HCT116 (cell line): Measurements from ENCODE around the gene RNF180. TPM values are rescaled to one million over a fixed set of nuclear protein-coding genes. Genes with fewer than 3 reads are reported as not detected.
"Not testable (repeated sequence)": the region's sequence is repeated elsewhere in the genome, so short reads cannot be mapped to it uniquely, and the experiment has no call there.

ENCODE experiments used
- ATAC-seq: fragments of 200-7000 bp; cut with Tn5 transposase; 2 replicates; pipeline ENCODE4 v1.9.1; 2020; ENCODE audit warnings: mild to moderate bottlenecking, moderate library complexity
- BruUV-seq: library from RNA; stranded (reverse); fragments of 400-500 nt; replicated peaks from 2 replicates; lab custom pipeline; 2021; lab: Mats Ljungman, UMichigan
- CTCF ChIA-PET: fragments of 300-600 bp; sonication (Branson Sonifier 250); formaldehyde crosslinking; loops from one replicate; lab custom pipeline; 2021; ENCODE audit warnings: antibody characterized with exemption; lab: Charles Lee
- POLR2A ChIA-PET: fragments of 300-600, 350-600 bp; sonication (Branson Sonifier 250); formaldehyde crosslinking; loops from one replicate; lab custom pipeline; 2021; ENCODE audit warnings: antibody characterized with exemption; lab: Charles Lee
- RAD21 ChIA-PET, 2 experiments: fragments of 300-600 bp; sonication (Branson Sonifier 250); formaldehyde crosslinking; loops; one replicate each; lab custom pipeline; 2023; ENCODE audit warnings: low total read pairs in 2 of 2; ENCODE audit not compliant: uncharacterized antibody in 2 of 2, unreplicated experiment in 2 of 2, low non-redundant PET in 1 of 2; lab: Charles Lee
- DNase-seq: peaks from one replicate; pipeline ENCODE4 v3.0.0-alpha.2; 2010; ENCODE audit warnings: low read depth, low spot score
- H2AFZ ChIP-seq: fragments of 200-600 bp; shearing (Covaris generic), sonication (generic); 2 replicates; pipeline ENCODE4 v1.6.1; 2017; ENCODE audit warnings: low read depth, mixed run types, mixed read lengths, antibody characterized with exemption, low read length; ENCODE audit not compliant: poor library complexity, severe bottlenecking
- H3K27ac ChIP-seq: 2 replicates; pipeline ENCODE4 v1.5.1; 2012; ENCODE audit warnings: low read depth, low read length
- H3K27me3 ChIP-seq: fragments of 200-600 bp; sonication (generic); 2 replicates; pipeline ENCODE4 v1.6.1; 2016; ENCODE audit warnings: mixed run types, low read length, mixed read lengths; ENCODE audit not compliant: insufficient read depth
- H3K36me3 ChIP-seq, 2 experiments: fragments of 200-500 bp in 1 of 2; fragments of 200-600 bp in 1 of 2; sonication (Bioruptor generic) in 1 of 2; sonication (generic) in 1 of 2; 2 replicates each; pipeline versions ENCODE4 v1.5.1 to v1.6.1; 2014 to 2016; ENCODE audit warnings: low read length in 2 of 2, inconsistent platforms in 1 of 2, mixed read lengths in 1 of 2, mixed run types in 1 of 2; ENCODE audit not compliant: insufficient read depth in 2 of 2, control insufficient read depth in 1 of 2
- H3K4me1 ChIP-seq, 2 experiments: fragments of 200-600 bp in 1 of 2; sonication (generic) in 1 of 2; 2 replicates each; pipeline versions ENCODE4 v1.5.1 to v1.6.1; 2012 to 2017; ENCODE audit warnings: low read length in 2 of 2, inconsistent platforms in 1 of 2, mild to moderate bottlenecking in 1 of 2, mixed read lengths in 1 of 2, mixed run types in 1 of 2, moderate library complexity in 1 of 2; ENCODE audit not compliant: insufficient read depth in 2 of 2, control insufficient read depth in 1 of 2
- H3K4me2 ChIP-seq: fragments of 200-600 bp; sonication (generic); 2 replicates; pipeline ENCODE4 v1.6.1; 2017; ENCODE audit warnings: mixed run types, low read length, mixed read lengths
- H3K4me3 ChIP-seq, 2 experiments: fragments of 200-600 bp in 1 of 2; sonication (generic) in 1 of 2; replicated peaks in 1 of 2; 2 replicates each; pipeline ENCODE4 v1.5.1; 2011 to 2016; ENCODE audit warnings: low read length in 2 of 2, control low read depth in 1 of 2, low read depth in 1 of 2, mild to moderate bottlenecking in 1 of 2, mixed read lengths in 1 of 2, mixed run types in 1 of 2
- H3K79me2 ChIP-seq: fragments of 200-600 bp; sonication (generic); 2 replicates; pipeline ENCODE4 v1.6.1; 2017; ENCODE audit warnings: mild to moderate bottlenecking, mixed run types, low read length, moderate library complexity, mixed read lengths; ENCODE audit not compliant: insufficient read depth
- H3K9ac ChIP-seq: fragments of 200-600 bp; sonication (generic); 2 replicates; pipeline ENCODE4 v1.6.1; 2016; ENCODE audit warnings: low read length, mixed read lengths
- H3K9me2 ChIP-seq: fragments of 200-600 bp; sonication (generic), shearing (Covaris generic); 2 replicates; pipeline ENCODE4 v1.6.1; 2017; ENCODE audit warnings: mixed run types, mild to moderate bottlenecking, moderate library complexity; ENCODE audit not compliant: insufficient read depth
- H3K9me3 ChIP-seq, 2 experiments: fragments of 200-500 bp in 1 of 2; fragments of 200-600 bp in 1 of 2; sonication (Bioruptor generic) in 1 of 2; sonication (generic) in 1 of 2; 2 replicates each; pipeline ENCODE4 v1.6.1; 2014 to 2017; ENCODE audit warnings: low read length in 2 of 2, mixed read lengths in 2 of 2, inconsistent platforms in 1 of 2, low read depth in 1 of 2, mild to moderate bottlenecking in 1 of 2, mixed run types in 1 of 2, moderate library complexity in 1 of 2; ENCODE audit not compliant: control insufficient read depth in 1 of 2, insufficient read depth in 1 of 2
- H4K20me1 ChIP-seq: fragments of 200-600 bp; sonication (generic), shearing (Covaris generic); 2 replicates; pipeline ENCODE4 v1.6.1; 2017; ENCODE audit warnings: mixed run types, mild to moderate bottlenecking, moderate library complexity; ENCODE audit not compliant: insufficient read depth
- EGR1 ChIP-seq: IDR thresholded peaks from 2 replicates; pipeline ENCODE4 v1.6.1; 2012; ENCODE audit warnings: low read depth
- ELF1 ChIP-seq: IDR thresholded peaks from 2 replicates; pipeline ENCODE4 v1.6.1; 2012; ENCODE audit warnings: low read depth, borderline replicate concordance
- EZH2 ChIP-seq: fragments of 200-600 bp; sonication (generic); IDR thresholded peaks from 2 replicates; pipeline ENCODE4 v1.6.1; 2017; ENCODE audit warnings: antibody characterized with exemption, mixed run types
- FOSL1 ChIP-seq: IDR thresholded peaks from 2 replicates; pipeline ENCODE4 v1.6.1; 2012; ENCODE audit warnings: low read depth
- JUND ChIP-seq: IDR thresholded peaks from 2 replicates; pipeline ENCODE4 v1.6.1; 2012
- RAD21 ChIP-seq: IDR thresholded peaks from 2 replicates; pipeline ENCODE4 v1.6.1; 2012; ENCODE audit warnings: low read depth, mild to moderate bottlenecking
- SIN3A ChIP-seq: IDR thresholded peaks from 2 replicates; pipeline ENCODE4 v1.6.1; 2012; ENCODE audit warnings: low read depth
- SP1 ChIP-seq: IDR thresholded peaks from 2 replicates; pipeline ENCODE4 v1.6.1; 2012; ENCODE audit warnings: low read depth
- TCF7L2 ChIP-seq: IDR thresholded peaks from 2 replicates; pipeline ENCODE4 v1.7.0; 2011; ENCODE audit warnings: borderline replicate concordance, inconsistent platforms; ENCODE audit not compliant: insufficient read depth, insufficient read length; ENCODE audit errors: extremely low read depth
- YY1 ChIP-seq: IDR thresholded peaks from 2 replicates; pipeline ENCODE4 v1.6.1; 2011; ENCODE audit warnings: low read length, low read depth, moderate library complexity, mild to moderate bottlenecking; ENCODE audit not compliant: insufficient replicate concordance; ENCODE audit errors: extremely low read depth
- ZFX ChIP-seq: fragments of 450-650 bp; IDR thresholded peaks from 2 replicates; pipeline ENCODE4 v1.6.1; 2017
- ZNF274 ChIP-seq: fragments of 200-500 bp; sonication (Bioruptor generic); IDR thresholded peaks from 2 replicates; pipeline ENCODE4 v1.6.1; 2014; ENCODE audit warnings: mild to moderate bottlenecking, low read depth, low read length, inconsistent platforms
- intact Hi-C: fragments of 100-400 bp; cut with micrococcal nuclease; formaldehyde crosslinking; loops from 2 replicates; pipeline ENCODE4 v1.10.0; 2022
- total RNA-seq: library from RNA; stranded (reverse); gene quantifications from one replicate; pipeline ENCODE4 v1.2.1, GENCODE V29; 2021; ENCODE audit not compliant: unreplicated experiment
- TF ChIP-seq, protein P1 (sequence below): IDR thresholded peaks from 2 replicates; pipeline ENCODE4 v1.6.1; 2012; ENCODE audit warnings: low read depth
- TF ChIP-seq, protein P2 (sequence below): IDR thresholded peaks from 2 replicates; pipeline ENCODE4 v1.6.1; 2012

RNF180 gene
- total RNA-seq, 1 experiment from 2014 or later, result not detected

DNA sequence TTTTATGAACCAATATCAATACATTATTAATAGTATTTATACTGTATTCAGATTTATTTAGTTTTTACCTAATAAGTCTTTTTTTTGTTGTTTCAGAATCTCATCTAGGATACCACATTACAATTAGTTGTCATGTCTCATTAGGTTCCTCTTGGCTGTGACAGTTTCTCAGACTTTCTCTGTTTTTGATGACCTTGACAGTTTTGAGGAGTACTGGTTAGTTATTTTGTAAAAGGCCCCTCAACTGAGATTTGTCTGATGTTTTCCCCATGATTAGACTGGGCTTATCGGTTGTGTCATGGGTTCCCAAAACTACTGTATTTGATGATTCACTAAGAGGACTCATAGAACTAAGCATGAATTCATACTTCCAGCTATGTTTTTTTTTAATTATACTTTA is 56.3 kb downstream of the RNF180 start:
- BruUV-seq, result no TSS peak
- CTCF ChIA-PET, result no interaction called here

DNA sequence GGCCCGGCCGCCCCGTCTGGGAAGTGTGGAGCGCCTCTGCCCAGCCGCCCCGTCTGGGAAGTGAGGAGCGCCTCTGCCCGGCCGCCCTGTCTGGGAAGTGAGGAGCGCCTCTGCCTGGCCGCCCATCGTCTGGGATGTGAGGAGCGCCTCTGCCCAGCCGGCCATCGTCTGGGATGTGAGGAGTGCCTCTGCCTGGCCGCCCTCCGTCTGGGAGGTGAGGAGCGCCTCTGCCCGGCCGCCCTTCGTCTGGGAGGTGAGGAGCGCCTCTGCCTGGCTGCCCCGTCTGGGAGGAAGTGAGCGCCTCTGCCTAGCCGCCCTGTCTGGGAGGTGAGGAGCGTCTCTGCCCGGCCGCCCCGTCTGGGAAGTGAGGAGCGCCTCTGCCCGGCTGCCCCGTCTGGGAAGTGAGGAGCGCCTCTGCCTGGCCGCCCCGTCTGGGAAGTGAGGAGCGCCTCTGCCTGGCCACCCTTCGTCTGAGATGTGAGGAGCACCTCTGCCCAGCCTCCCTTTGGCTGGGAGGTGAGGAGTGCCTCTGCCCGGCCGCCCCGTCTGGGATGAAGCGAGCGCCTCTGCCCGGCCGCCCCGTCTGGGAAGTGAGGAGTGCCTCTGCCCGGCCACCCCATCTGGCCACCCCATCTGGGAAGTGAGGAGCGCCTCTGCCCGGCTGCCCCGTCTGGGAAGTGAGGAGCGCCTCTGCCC is 59.8 kb downstream of the RNF180 start:
- ATAC-seq, RAD21 ChIA-PET, H2AFZ ChIP-seq, H3K36me3 ChIP-seq, H3K27ac ChIP-seq, H3K9me2 ChIP-seq, CTCF ChIA-PET, H3K79me2 ChIP-seq, H3K4me1 ChIP-seq, BruUV-seq, H4K20me1 ChIP-seq, H3K27me3 ChIP-seq, DNase-seq, intact Hi-C loops, H3K4me3 ChIP-seq, H3K9ac ChIP-seq, POLR2A ChIA-PET, H3K4me2 ChIP-seq, H3K9me3 ChIP-seq: not testable (repeated sequence)

More for the DNA sequence above, 56.3 kb downstream of the RNF180 start:
- Histone ChIP-seq H3K79me2 (no peaks in the 10 kb centered on the region), H2AFZ (no peak overlapping the region), H3K27ac (no peak overlapping the region), H3K36me3 (no peaks in the 10 kb centered on the region), H3K4me2 (no peak overlapping the region), H3K9ac (no peak overlapping the region), H3K4me3 (no peak overlapping the region), H3K9me3 (no peaks in the 10 kb centered on the region), H3K9me2 (no peaks in the 10 kb centered on the region), H3K27me3 (no peaks in the 10 kb centered on the region), H4K20me1 (no peaks in the 10 kb centered on the region), H3K4me1 (no peaks in the 10 kb centered on the region)
- intact Hi-C loops, result no loop called here
- POLR2A ChIA-PET, result no interaction called here
- RAD21 ChIA-PET, result no interaction called here
- TF ChIP-seq YY1 (no peak), FOSL1 (no peak), ZFX (no peak), TCF7L2 (no peak), SIN3A (no peak), SP1 (no peak), EGR1 (no peak), JUND (no peak), ZNF274 (no peak), ELF1 (no peak), EZH2 (no peak), RAD21 (no peak)
- TF ChIP-seq, protein P1, sequence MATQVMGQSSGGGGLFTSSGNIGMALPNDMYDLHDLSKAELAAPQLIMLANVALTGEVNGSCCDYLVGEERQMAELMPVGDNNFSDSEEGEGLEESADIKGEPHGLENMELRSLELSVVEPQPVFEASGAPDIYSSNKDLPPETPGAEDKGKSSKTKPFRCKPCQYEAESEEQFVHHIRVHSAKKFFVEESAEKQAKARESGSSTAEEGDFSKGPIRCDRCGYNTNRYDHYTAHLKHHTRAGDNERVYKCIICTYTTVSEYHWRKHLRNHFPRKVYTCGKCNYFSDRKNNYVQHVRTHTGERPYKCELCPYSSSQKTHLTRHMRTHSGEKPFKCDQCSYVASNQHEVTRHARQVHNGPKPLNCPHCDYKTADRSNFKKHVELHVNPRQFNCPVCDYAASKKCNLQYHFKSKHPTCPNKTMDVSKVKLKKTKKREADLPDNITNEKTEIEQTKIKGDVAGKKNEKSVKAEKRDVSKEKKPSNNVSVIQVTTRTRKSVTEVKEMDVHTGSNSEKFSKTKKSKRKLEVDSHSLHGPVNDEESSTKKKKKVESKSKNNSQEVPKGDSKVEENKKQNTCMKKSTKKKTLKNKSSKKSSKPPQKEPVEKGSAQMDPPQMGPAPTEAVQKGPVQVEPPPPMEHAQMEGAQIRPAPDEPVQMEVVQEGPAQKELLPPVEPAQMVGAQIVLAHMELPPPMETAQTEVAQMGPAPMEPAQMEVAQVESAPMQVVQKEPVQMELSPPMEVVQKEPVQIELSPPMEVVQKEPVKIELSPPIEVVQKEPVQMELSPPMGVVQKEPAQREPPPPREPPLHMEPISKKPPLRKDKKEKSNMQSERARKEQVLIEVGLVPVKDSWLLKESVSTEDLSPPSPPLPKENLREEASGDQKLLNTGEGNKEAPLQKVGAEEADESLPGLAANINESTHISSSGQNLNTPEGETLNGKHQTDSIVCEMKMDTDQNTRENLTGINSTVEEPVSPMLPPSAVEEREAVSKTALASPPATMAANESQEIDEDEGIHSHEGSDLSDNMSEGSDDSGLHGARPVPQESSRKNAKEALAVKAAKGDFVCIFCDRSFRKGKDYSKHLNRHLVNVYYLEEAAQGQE, result no peak
- TF ChIP-seq, protein P2, sequence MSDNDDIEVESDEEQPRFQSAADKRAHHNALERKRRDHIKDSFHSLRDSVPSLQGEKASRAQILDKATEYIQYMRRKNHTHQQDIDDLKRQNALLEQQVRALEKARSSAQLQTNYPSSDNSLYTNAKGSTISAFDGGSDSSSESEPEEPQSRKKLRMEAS, result no peak
- ATAC-seq, result no peak
- DNase-seq, result no peak
